Stomach (tissue), 4 donors: Measurements from ENCODE around the gene VCPKMT.

Experiments used
- EP300 ChIP-seq: sonication (generic); formaldehyde crosslinking; IDR thresholded peaks from one replicate; pipeline ENCODE4 v1.6.1; 2017; ENCODE audit warnings: antibody characterized with exemption
- POLR2A ChIP-seq, 4 donors: fragments of 450-650 bp; IDR thresholded peaks; one replicate each; pipeline ENCODE4 v1.6.1; 2016; ENCODE audit warnings: antibody characterized with exemption in 4 of 4, control low read depth in 2 of 4, mild to moderate bottlenecking in 1 of 4, moderate library complexity in 1 of 4
- POLR2AphosphoS5 ChIP-seq, 3 donors: sonication (generic); formaldehyde crosslinking; IDR thresholded peaks; one replicate each; pipeline ENCODE4 v1.6.1; 2016; ENCODE audit warnings: antibody characterized with exemption in 3 of 3
- TF ChIP-seq, protein P1 (sequence below), 7 experiments: fragments of 450-650 bp in 4 of 7; fragments of 200-600 bp in 3 of 7; sonication (generic) in 3 of 7; IDR thresholded peaks; one replicate each; pipeline ENCODE4 v1.5.1; 2016 to 2019; ENCODE audit warnings: antibody characterized with exemption in 7 of 7, control low read depth in 2 of 7, mild to moderate bottlenecking in 1 of 7

GRCh38 chr14:50101417-50101816 is 15.0 kb downstream of the VCPKMT start:
- TF ChIP-seq POLR2A (IDR thresholded peaks at IDR 0.05) = no peak
- TF ChIP-seq, protein P1, sequence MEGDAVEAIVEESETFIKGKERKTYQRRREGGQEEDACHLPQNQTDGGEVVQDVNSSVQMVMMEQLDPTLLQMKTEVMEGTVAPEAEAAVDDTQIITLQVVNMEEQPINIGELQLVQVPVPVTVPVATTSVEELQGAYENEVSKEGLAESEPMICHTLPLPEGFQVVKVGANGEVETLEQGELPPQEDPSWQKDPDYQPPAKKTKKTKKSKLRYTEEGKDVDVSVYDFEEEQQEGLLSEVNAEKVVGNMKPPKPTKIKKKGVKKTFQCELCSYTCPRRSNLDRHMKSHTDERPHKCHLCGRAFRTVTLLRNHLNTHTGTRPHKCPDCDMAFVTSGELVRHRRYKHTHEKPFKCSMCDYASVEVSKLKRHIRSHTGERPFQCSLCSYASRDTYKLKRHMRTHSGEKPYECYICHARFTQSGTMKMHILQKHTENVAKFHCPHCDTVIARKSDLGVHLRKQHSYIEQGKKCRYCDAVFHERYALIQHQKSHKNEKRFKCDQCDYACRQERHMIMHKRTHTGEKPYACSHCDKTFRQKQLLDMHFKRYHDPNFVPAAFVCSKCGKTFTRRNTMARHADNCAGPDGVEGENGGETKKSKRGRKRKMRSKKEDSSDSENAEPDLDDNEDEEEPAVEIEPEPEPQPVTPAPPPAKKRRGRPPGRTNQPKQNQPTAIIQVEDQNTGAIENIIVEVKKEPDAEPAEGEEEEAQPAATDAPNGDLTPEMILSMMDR (IDR thresholded peaks at IDR 0.05) = no peak
- no peak for TF ChIP-seq POLR2AphosphoS5 (IDR thresholded peaks at IDR 0.05)
- TF ChIP-seq EP300 = no peak
